Ascending aorta (tissue), 2 donors: ENCODE results near the gene ATG10. TPM values are rescaled to one million over a fixed set of nuclear protein-coding genes. Genes with fewer than 3 reads are reported as not detected.

Source experiments
- DNase-seq, 2 donors: peaks; one replicate each; pipeline ENCODE4 v3.0.0-alpha.2; 2019; ENCODE audit warnings: low spot score in 2 of 2
- H3K27ac ChIP-seq, 2 donors: fragments of 200-600 bp; sonication (generic); one replicate each; pipeline ENCODE4 v1.5.1; 2016 to 2017; ENCODE audit warnings: mild to moderate bottlenecking in 1 of 2
- H3K27me3 ChIP-seq: fragments of 200-600 bp; sonication (generic); one replicate; pipeline ENCODE4 v1.5.1; 2017
- H3K36me3 ChIP-seq, 2 donors: fragments of 200-600 bp; sonication (generic); one replicate each; pipeline ENCODE4 v1.5.1; 2016
- H3K4me1 ChIP-seq, 2 donors: fragments of 200-600 bp; sonication (generic); one replicate each; pipeline ENCODE4 v1.5.1; 2016 to 2017; ENCODE audit warnings: mild to moderate bottlenecking in 1 of 2
- H3K4me3 ChIP-seq, 2 donors: fragments of 200-600 bp; sonication (generic); one replicate each; pipeline ENCODE4 v1.5.1; 2016 to 2017; ENCODE audit warnings: mild to moderate bottlenecking in 1 of 2
- H3K9me3 ChIP-seq, 2 donors: fragments of 200-600 bp; sonication (generic); one replicate each; pipeline ENCODE4 v1.5.1; 2016
- intact Hi-C: fragments of 100-400 bp; cut with DNase I; formaldehyde crosslinking; loops from one replicate; pipeline ENCODE4 v1.15.1; 2023
- total RNA-seq: library from RNA; depleted of rRNA; stranded (reverse); fragments of >200 nt; gene quantifications from one replicate; pipeline ENCODE4 v1.1.0, GENCODE V29; 2016
- TF ChIP-seq, protein P1 (sequence below), 3 experiments: fragments of 200-600 bp in 2 of 3; fragments of 450-650 bp in 1 of 3; sonication (generic) in 2 of 3; IDR thresholded peaks; one replicate each; pipeline ENCODE4 v1.5.1; 2016 to 2019; ENCODE audit warnings: antibody characterized with exemption in 3 of 3, mild to moderate bottlenecking in 1 of 3, moderate library complexity in 1 of 3

ATG10 gene
- total RNA-seq, 1 donor from 2014 or later = 8.4 TPM

GRCh38 chr5:82297711-82298110 lies 325.9 kb downstream of the ATG10 start:
- Histone ChIP-seq H3K9me3 (no peaks in the 10 kb centered on the region), H3K27me3 (no peaks in the 10 kb centered on the region), H3K4me1 (no peaks in the 10 kb centered on the region), H3K27ac (no peak overlapping the region), H3K4me3 (no peak overlapping the region), H3K36me3 (no peaks in the 10 kb centered on the region)
- TF ChIP-seq, protein P1, sequence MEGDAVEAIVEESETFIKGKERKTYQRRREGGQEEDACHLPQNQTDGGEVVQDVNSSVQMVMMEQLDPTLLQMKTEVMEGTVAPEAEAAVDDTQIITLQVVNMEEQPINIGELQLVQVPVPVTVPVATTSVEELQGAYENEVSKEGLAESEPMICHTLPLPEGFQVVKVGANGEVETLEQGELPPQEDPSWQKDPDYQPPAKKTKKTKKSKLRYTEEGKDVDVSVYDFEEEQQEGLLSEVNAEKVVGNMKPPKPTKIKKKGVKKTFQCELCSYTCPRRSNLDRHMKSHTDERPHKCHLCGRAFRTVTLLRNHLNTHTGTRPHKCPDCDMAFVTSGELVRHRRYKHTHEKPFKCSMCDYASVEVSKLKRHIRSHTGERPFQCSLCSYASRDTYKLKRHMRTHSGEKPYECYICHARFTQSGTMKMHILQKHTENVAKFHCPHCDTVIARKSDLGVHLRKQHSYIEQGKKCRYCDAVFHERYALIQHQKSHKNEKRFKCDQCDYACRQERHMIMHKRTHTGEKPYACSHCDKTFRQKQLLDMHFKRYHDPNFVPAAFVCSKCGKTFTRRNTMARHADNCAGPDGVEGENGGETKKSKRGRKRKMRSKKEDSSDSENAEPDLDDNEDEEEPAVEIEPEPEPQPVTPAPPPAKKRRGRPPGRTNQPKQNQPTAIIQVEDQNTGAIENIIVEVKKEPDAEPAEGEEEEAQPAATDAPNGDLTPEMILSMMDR (IDR thresholded peaks at IDR 0.05) = no peak
- intact Hi-C loops = no loop called here
- DNase-seq = no peak

GRCh38 chr5:82298668-82299067 lies 326.8 kb downstream of the ATG10 start:
- H3K4me3 ChIP-seq = no peak overlapping the region

GRCh38 chr5:82301190-82301589 lies 329.4 kb downstream of the ATG10 start:
- no peak overlapping the region for H3K27ac ChIP-seq
- intact Hi-C loops = no loop called here

More at GRCh38 chr5:82298668-82299067, 326.8 kb downstream of the ATG10 start:
- Histone ChIP-seq H3K27ac (no peak overlapping the region), H3K9me3 (no peaks in the 10 kb centered on the region), H3K27me3 (no peaks in the 10 kb centered on the region), H3K4me1 (no peaks in the 10 kb centered on the region), H3K36me3 (no peaks in the 10 kb centered on the region)
- DNase-seq = no peak
- TF ChIP-seq, protein P1 (IDR thresholded peaks at IDR 0.05) = no peak
- intact Hi-C loops = no loop called here

More at GRCh38 chr5:82301190-82301589, 329.4 kb downstream of the ATG10 start:
- no peaks in the 10 kb centered on the region for H3K9me3 ChIP-seq
- no peaks in the 10 kb centered on the region for H3K36me3 ChIP-seq
- H3K4me3 ChIP-seq = no peak overlapping the region
- TF ChIP-seq, protein P1 (IDR thresholded peaks at IDR 0.05) = no peak
- no peaks in the 10 kb centered on the region for H3K27me3 ChIP-seq
- H3K4me1 ChIP-seq = peaks cover 0 to 6% of the 10 kb centered on the region in 2 donors
- no peak for DNase-seq

Other genes with a start within 250 kb of the ATG10 start
- gene SSBP2, start 220.9 kb upstream of the ATG10 start, total RNA-seq = 22.4 TPM